Vagina (tissue), 2 donors: ENCODE results near the gene PEMT. TPM values are rescaled to one million over a fixed set of nuclear protein-coding genes. Genes with fewer than 3 reads are reported as not detected.
A peak's percentile ranks its signal among the peaks of the same experiment; 100 is the strongest.

ENCODE experiments used
- DNase-seq, 2 donors: peaks; one replicate each; pipeline ENCODE4 v3.0.0-alpha.2; 2017; ENCODE audit errors: extremely low spot score in 2 of 2
- H3K27ac ChIP-seq: fragments of 200-600 bp; sonication (generic); one replicate; pipeline ENCODE4 v1.5.1; 2019
- H3K27me3 ChIP-seq: fragments of 200-600 bp; sonication (generic); one replicate; pipeline ENCODE4 v1.5.1; 2019
- H3K36me3 ChIP-seq, 2 donors: fragments of 200-600 bp; sonication (generic); one replicate each; pipeline ENCODE4 v1.5.1; 2017 to 2019
- H3K4me1 ChIP-seq: fragments of 200-600 bp; sonication (generic); one replicate; pipeline ENCODE4 v1.5.1; 2019
- H3K4me3 ChIP-seq, 2 donors: fragments of 200-600 bp; sonication (generic); 1 replicate in 1 of 2; 2 replicates in 1 of 2; pipeline ENCODE4 v1.5.1; 2016 to 2019
- H3K9me3 ChIP-seq: fragments of 200-600 bp; sonication (generic); one replicate; pipeline ENCODE4 v1.5.1; 2019
- CTCF ChIP-seq, 3 experiments: fragments of 450-650 bp in 2 of 3; fragments of 200-600 bp in 1 of 3; sonication (generic) in 1 of 3; IDR thresholded peaks; one replicate each; pipeline ENCODE4 v1.5.1; 2017 to 2019; ENCODE audit warnings: antibody characterized with exemption in 3 of 3, mild to moderate bottlenecking in 2 of 3, moderate library complexity in 2 of 3
- POLR2A ChIP-seq, 2 donors: fragments of 450-650 bp; IDR thresholded peaks; one replicate each; pipeline ENCODE4 v1.6.1; 2017; ENCODE audit warnings: antibody characterized with exemption in 2 of 2, mild to moderate bottlenecking in 2 of 2, moderate library complexity in 2 of 2
- POLR2AphosphoS5 ChIP-seq, 2 donors: sonication (generic); formaldehyde crosslinking; IDR thresholded peaks; one replicate each; pipeline ENCODE4 v1.9.0; 2017; ENCODE audit warnings: antibody characterized with exemption in 2 of 2, mild to moderate bottlenecking in 2 of 2, low read depth in 1 of 2; ENCODE audit not compliant: insufficient read depth in 1 of 2
- intact Hi-C: fragments of 100-400 bp; cut with DNase I; formaldehyde crosslinking; loops from one replicate; pipeline ENCODE4 v1.15.1; 2023
- total RNA-seq: library from RNA; depleted of rRNA; stranded (reverse); fragments of >200 nt; gene quantifications from one replicate; pipeline ENCODE4 v1.2.3, GENCODE V29; 2016

PEMT gene
- total RNA-seq, 1 donor from 2014 or later: 37.3 TPM

DNA sequence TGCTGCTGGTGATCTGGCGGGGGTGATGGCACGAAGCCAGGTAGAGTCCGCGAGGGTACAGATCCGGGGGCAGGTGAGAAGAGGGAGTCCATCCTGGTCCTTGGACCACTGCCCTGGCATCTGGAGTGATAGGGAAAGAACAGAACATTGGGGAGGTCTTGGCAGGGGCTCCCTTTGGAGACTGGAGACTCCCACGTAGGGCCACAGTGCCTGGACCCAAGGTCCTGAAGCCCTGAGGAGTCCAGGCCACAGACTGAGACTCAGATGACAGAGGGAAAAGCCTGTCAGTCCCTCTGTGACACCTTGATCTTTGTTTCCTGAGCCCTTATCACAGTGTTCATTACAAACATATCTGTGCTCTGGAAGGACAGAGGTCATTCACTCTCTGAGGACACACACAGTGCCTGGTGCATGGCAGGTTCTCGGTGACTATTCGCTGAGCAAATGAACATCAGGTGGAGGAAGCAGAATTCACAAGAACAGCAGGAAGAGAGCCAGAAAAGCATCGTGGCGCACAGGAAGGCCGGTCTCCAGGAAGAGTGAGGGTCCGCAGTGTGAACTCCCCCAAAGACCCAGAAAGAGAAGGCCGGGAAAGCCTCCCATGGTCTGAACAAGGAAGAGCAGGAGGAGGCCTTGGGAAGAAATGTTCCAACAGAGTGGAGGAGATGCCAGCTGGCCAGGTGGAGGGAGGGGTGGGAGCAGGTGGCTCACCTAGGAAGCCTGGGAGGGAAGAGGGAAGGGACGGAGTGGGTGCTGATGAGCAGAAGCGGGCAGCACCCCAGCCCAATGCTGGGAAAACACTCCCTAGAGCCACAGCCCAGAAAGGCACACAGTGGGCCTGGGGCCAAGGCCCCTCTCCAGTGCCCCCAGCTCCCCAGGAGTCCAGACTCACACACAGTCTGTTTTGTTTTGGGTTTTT is 20.5 kb downstream of the PEMT start:
- intact Hi-C loops: no loop called here
- no peak overlapping the region for H3K27ac ChIP-seq
- H3K4me3 ChIP-seq: no peak overlapping the region
- H3K9me3 ChIP-seq: no peaks in the 10 kb centered on the region
- H3K27me3 ChIP-seq: no peaks in the 10 kb centered on the region
- no peak for DNase-seq
- H3K4me1 ChIP-seq: peaks cover 49% of the 10 kb centered on the region
- H3K36me3 ChIP-seq: no peaks in the 10 kb centered on the region
- TF ChIP-seq CTCF (IDR thresholded peaks at IDR 0.05): no peak
- TF ChIP-seq POLR2A (IDR thresholded peaks at IDR 0.05): no peak
- TF ChIP-seq POLR2AphosphoS5 (IDR thresholded peaks at IDR 0.05; ENCODE audit: insufficient read depth in 1 of 2, low read depth in 1 of 2): no peak

DNA sequence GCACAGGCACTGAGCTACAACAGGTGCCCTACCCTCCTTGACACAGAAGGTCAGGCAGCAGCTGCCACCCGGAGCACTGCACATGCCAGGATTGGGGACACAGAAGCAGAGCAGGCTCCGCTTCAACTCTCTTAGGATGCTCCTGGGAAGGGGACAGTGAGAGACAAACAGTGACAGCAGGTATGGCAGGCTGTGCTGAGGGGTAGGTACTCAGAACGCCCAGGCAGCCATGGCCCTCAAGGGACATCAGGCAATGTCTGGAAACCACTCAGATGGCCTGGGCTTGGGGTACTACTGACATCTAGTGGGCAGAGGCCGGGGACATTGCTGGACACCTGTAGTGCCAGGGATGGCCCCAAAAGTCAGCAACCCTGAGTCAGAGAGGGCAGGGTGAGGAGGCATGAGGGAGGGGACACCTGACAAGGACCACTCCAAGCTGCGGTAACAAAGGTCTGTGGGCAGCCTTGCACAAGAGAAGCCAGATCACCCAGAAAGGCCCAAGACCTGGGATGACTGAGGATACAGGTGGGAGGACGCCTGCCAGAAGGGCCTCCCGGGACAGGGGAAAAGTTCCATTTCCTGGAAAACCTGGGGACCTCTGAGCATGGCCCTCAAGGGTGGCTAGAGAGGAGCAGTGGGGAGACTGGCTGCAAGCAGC is 21.2 kb downstream of the PEMT start:
- no peak for TF ChIP-seq POLR2A (IDR thresholded peaks at IDR 0.05)
- TF ChIP-seq POLR2AphosphoS5 (IDR thresholded peaks at IDR 0.05; ENCODE audit: insufficient read depth in 1 of 2, low read depth in 1 of 2): no peak
- TF ChIP-seq CTCF (IDR thresholded peaks at IDR 0.05): no peak
- intact Hi-C loops: no loop called here
- peaks cover 49% of the 10 kb centered on the region for H3K4me1 ChIP-seq

DNA sequence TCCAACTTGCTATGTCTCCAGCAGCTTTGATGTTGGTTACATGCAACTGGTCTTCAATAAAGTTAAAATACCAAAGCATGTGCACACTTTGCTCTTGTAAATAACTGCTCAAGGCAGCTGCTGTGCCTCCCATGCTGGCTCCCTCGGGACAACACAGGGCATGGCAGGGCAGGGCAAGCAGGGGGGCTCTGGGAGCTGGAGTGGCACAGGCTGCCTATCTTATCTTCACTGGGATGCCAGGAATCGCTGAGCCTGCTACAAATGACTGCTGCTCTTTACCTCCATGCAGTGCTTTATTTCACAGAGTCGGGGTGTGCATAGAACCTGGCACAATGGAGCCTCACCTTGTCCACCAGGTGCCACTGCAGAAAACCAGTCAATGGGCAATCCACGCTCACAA is 21.8 kb downstream of the PEMT start:
- H3K27me3 ChIP-seq: no peaks in the 10 kb centered on the region
- TF ChIP-seq CTCF (IDR thresholded peaks at IDR 0.05) (no peak), POLR2A (IDR thresholded peaks at IDR 0.05) (no peak), POLR2AphosphoS5 (IDR thresholded peaks at IDR 0.05; ENCODE audit: insufficient read depth in 1 of 2, low read depth in 1 of 2) (no peak)
- H3K4me1 ChIP-seq: peaks cover 46% of the 10 kb centered on the region
- intact Hi-C loops: no loop called here
- H3K4me3 ChIP-seq: no peak overlapping the region
- H3K27ac ChIP-seq: no peak overlapping the region
- no peaks in the 10 kb centered on the region for H3K36me3 ChIP-seq
- DNase-seq: no peak
- H3K9me3 ChIP-seq: no peaks in the 10 kb centered on the region

More for the DNA sequence above, 21.2 kb downstream of the PEMT start:
- Histone ChIP-seq H3K9me3 (no peaks in the 10 kb centered on the region), H3K27ac (no peak overlapping the region), H3K27me3 (no peaks in the 10 kb centered on the region), H3K4me3 (no peak overlapping the region), H3K36me3 (no peaks in the 10 kb centered on the region)
- DNase-seq: no peak

DNA sequence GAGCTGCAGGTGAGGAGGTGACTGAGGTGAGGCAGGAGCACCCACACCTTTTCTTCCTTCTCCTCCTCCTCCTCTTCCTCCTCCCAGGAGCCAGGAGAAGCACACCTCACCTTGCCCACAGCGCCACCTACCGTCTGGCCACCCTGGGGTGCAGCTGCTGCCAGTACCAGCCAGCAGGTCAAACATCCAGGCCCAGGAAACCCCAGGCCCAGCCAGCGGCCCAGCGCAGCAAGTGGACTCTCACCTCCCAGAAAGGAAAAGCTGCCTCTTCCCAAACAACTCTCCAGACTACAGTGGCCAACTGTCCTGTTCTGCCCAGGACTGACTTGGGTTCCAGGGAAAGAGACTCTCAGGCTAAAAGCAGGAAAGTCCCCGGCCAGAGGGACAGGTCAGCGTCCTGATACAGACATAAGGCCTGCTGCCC is 22.7 kb downstream of the PEMT start:
- no peak overlapping the region for H3K27ac ChIP-seq
- no peaks in the 10 kb centered on the region for H3K9me3 ChIP-seq
- H3K4me1 ChIP-seq: peaks cover 41% of the 10 kb centered on the region
- H3K27me3 ChIP-seq: no peaks in the 10 kb centered on the region
- TF ChIP-seq POLR2A (IDR thresholded peaks at IDR 0.05) (no peak), POLR2AphosphoS5 (IDR thresholded peaks at IDR 0.05; ENCODE audit: insufficient read depth in 1 of 2, low read depth in 1 of 2) (no peak), CTCF (IDR thresholded peaks at IDR 0.05) (peak in 1 of 3 experiments; percentile 24)
- H3K36me3 ChIP-seq: no peaks in the 10 kb centered on the region
- intact Hi-C loops: no loop called here
- H3K4me3 ChIP-seq: no peak overlapping the region
- no peak for DNase-seq
